DND-41 (cell line): Measurements from ENCODE around the gene CD1B.

Source experiments
- CTCF ChIP-seq: IDR thresholded peaks from 2 replicates; pipeline ENCODE4 v1.5.1; 2012; ENCODE audit warnings: borderline replicate concordance, low read length, moderate library complexity, mild to moderate bottlenecking; ENCODE audit not compliant: poor library complexity, severe bottlenecking; ENCODE audit errors: extremely low read depth
- EZH2 ChIP-seq: IDR thresholded peaks from 3 replicates; pipeline ENCODE4 v1.6.1; 2012; ENCODE audit warnings: borderline replicate concordance, low read depth, mild to moderate bottlenecking, moderate library complexity, low read length, inconsistent platforms; ENCODE audit not compliant: severe bottlenecking

GRCh38 chr1:158295791-158296190, 35.5 kb downstream of the CD1B start:
- TF ChIP-seq CTCF (no peak), EZH2 (no peak)
